Endothelial cell (in vitro differentiated cells): ENCODE measurements around the gene RTP5. TPM values are rescaled to one million over a fixed set of nuclear protein-coding genes. Genes with fewer than 3 reads are reported as not detected.

Source experiments
- DNase-seq: peaks from one replicate; pipeline ENCODE4 v3.0.0; 2021; ENCODE audit warnings: low spot score
- H3K27ac Mint-ChIP-seq: one replicate; pipeline ENCODE4 v1.8.0; 2021; ENCODE audit warnings: mixed read lengths, inconsistent platforms; ENCODE audit not compliant: unreplicated experiment
- H3K27me3 Mint-ChIP-seq: one replicate; pipeline ENCODE4 v1.8.0; 2021; ENCODE audit warnings: mild to moderate bottlenecking, moderate library complexity, mixed read lengths, inconsistent platforms; ENCODE audit not compliant: unreplicated experiment
- H3K36me3 Mint-ChIP-seq: one replicate; pipeline ENCODE4 v1.8.0; 2021; ENCODE audit warnings: mild to moderate bottlenecking, low read depth, mixed read lengths, inconsistent platforms; ENCODE audit not compliant: unreplicated experiment
- H3K4me1 Mint-ChIP-seq: one replicate; pipeline ENCODE4 v1.8.0; 2021; ENCODE audit warnings: mild to moderate bottlenecking, mixed read lengths, inconsistent platforms; ENCODE audit not compliant: unreplicated experiment
- H3K4me3 Mint-ChIP-seq: one replicate; pipeline ENCODE4 v1.8.0; 2021; ENCODE audit warnings: mild to moderate bottlenecking, mixed read lengths, inconsistent platforms; ENCODE audit not compliant: unreplicated experiment
- H3K9me3 Mint-ChIP-seq: one replicate; pipeline ENCODE4 v1.8.0; 2021; ENCODE audit warnings: mixed read lengths, inconsistent platforms; ENCODE audit not compliant: unreplicated experiment
- CTCF ChIP-seq: fragments of 200-600 bp; sonication (generic); IDR thresholded peaks from one replicate; pipeline ENCODE4 v1.5.0; 2021; ENCODE audit warnings: antibody characterized with exemption; ENCODE audit not compliant: unreplicated experiment
- total RNA-seq: library from RNA; stranded (reverse); fragmentation: NEBNext Ultra II Directional; extraction: Animal tissue kit (Norgen Biotek cat#: 25700); gene quantifications from one replicate; pipeline ENCODE4 v1.2.1, GENCODE V29; 2021; ENCODE audit not compliant: unreplicated experiment

Gene RTP5
- total RNA-seq, 1 donor from 2014 or later = not detected

- H3K27ac Mint-ChIP-seq = no peak overlapping the region
Measured at GRCh38 chr2:241896746-241897201, 27.2 kb downstream of the RTP5 start.

GRCh38 chr2:241897231-241897916 lies 27.8 kb downstream of the RTP5 start:
- TF ChIP-seq CTCF = no peak
- H3K27me3 Mint-ChIP-seq = peaks cover 11% of the 10 kb centered on the region
- peaks cover 5% of the 10 kb centered on the region for H3K36me3 Mint-ChIP-seq
- H3K4me1 Mint-ChIP-seq = peaks cover 7% of the 10 kb centered on the region
- H3K9me3 Mint-ChIP-seq = no peaks in the 10 kb centered on the region
- DNase-seq = no peak
- H3K4me3 Mint-ChIP-seq = no peak overlapping the region
- no peak overlapping the region for H3K27ac Mint-ChIP-seq

More at GRCh38 chr2:241896746-241897201, 27.2 kb downstream of the RTP5 start:
- H3K4me3 Mint-ChIP-seq = no peak overlapping the region
- no peaks in the 10 kb centered on the region for H3K9me3 Mint-ChIP-seq
- H3K36me3 Mint-ChIP-seq = peaks cover 5% of the 10 kb centered on the region
- H3K27me3 Mint-ChIP-seq = peaks cover 11% of the 10 kb centered on the region
- no peak for TF ChIP-seq CTCF
- DNase-seq = no peak
- peaks cover 7% of the 10 kb centered on the region for H3K4me1 Mint-ChIP-seq

- Mint-ChIP-seq H3K4me3 (no peak overlapping the region), H3K27ac (no peak overlapping the region), H3K4me1 (peaks cover 7% of the 10 kb centered on the region), H3K36me3 (peaks cover 5% of the 10 kb centered on the region), H3K9me3 (no peaks in the 10 kb centered on the region), H3K27me3 (peaks cover 11% of the 10 kb centered on the region)
- no peak for TF ChIP-seq CTCF
- DNase-seq = no peak
Measured at GRCh38 chr2:241898463-241899270, 29.1 kb downstream of the RTP5 start.

GRCh38 chr2:241900251-241901017 lies 30.9 kb downstream of the RTP5 start:
- Mint-ChIP-seq H3K27ac (no peak overlapping the region), H3K4me3 (no peak overlapping the region), H3K27me3 (peaks cover 15% of the 10 kb centered on the region), H3K9me3 (no peaks in the 10 kb centered on the region), H3K36me3 (peaks cover 5% of the 10 kb centered on the region), H3K4me1 (peaks cover 14% of the 10 kb centered on the region)
- no peak for TF ChIP-seq CTCF
- no peak for DNase-seq
